GM21528 (cell line): ENCODE measurements around the gene SNED1.

Experiments used
- ATAC-seq: cut with Tn5 transposase; IDR thresholded peaks from one replicate; pipeline ENCODE4 v1.9.1; 2021; ENCODE audit warnings: mild to moderate bottlenecking, moderate library complexity; ENCODE audit not compliant: unreplicated experiment, low FRiP score

The SNED1 gene

GRCh38 chr2:241140445-241140840, 142.0 kb downstream of the SNED1 start:
- no peak for ATAC-seq

- no peak for ATAC-seq
These were observed 142.9 kb downstream of the SNED1 start for GRCh38 chr2:241141214-241141770.

- no peak for ATAC-seq
These were observed 143.6 kb downstream of the SNED1 start for GRCh38 chr2:241142063-241142462.

GRCh38 chr2:241142593-241142992, 144.2 kb downstream of the SNED1 start:
- no peak for ATAC-seq
